Ecto neural progenitor cell (in vitro differentiated cells): Measurements from ENCODE around the gene OR2T3.
"Not testable (repeated sequence)": the region's sequence is repeated elsewhere in the genome, so short reads cannot be mapped to it uniquely, and the experiment has no call there.

ENCODE experiments used
- DNase-seq: peaks from one replicate; pipeline ENCODE4 v3.0.0-alpha.2; 2018; ENCODE audit warnings: low spot score

Gene OR2T3, protein sequence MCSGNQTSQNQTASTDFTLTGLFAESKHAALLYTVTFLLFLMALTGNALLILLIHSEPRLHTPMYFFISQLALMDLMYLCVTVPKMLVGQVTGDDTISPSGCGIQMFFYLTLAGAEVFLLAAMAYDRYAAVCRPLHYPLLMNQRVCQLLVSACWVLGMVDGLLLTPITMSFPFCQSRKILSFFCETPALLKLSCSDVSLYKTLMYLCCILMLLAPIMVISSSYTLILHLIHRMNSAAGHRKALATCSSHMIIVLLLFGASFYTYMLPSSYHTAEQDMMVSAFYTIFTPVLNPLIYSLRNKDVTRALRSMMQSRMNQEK

DNA sequence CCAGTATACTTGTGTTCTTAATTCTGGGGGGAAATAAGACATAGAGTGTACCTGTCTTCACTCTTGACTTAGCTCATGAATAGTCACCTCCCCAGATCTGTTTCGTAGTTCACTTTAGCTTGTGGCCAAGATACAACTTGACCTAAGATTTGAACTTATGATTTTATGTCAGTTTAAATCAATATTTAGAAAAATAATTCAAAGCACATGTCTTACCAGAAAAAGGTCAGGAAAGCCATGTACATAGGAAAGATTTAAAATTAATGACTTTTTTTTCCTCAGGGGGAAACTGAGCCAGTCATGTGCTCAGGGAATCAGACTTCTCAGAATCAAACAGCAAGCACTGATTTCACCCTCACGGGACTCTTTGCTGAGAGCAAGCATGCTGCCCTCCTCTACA, at the start of gene OR2T3:
Gene OR2T3 (plus strand): TSS at position 301 of the 400 bp plus-strand sequence. CDS start 0 bp downstream, at position 301.
- not testable (repeated sequence) for DNase-seq

DNA sequence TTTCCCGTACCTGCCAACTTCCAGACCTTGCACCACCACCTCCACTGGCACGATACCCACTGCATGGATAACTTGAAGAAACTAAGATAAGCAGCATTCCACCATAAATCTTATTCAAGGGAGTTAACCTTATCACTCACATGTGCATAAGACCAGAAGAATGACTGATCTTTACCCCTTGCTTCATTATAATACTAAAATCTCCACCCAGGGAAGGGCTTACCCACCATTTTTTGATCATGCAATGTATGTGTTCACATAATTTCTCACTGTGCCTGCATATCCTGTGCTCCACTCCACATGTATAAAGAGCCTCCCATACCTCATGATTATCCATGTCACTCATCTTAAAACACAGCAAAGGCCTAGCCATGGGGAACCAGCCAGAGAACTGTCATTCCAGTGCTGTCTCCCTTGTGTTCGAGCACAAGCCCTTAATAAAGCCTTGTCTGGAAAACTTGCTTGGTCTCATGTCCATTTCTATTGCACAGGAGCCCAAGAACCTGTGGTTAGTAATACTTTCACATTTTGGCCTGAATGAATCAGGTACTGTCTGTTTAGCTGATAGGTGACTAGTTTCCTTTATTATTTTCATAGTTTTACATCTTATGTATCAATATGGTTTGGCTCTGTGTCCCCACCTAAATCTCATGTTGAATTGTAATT, 45.5 kb upstream of the OR2T3 start:
- not testable (repeated sequence) for DNase-seq

DNA sequence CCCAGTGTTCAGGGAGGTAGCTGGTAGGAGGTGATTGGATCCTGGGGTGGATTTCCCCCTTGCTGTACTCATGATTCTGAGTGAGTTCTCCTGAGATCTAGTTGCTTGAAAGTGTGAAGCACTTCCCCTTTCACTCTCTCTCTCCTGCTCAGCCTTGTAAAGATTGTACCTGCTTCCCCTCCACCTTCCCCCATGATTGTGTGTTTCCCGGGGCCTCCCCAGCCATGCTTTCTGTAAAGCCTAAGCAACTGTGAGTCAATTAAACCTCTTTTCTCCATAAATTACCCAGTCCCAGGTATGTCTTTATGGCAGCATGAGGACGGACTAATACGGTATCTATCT, 45.0 kb upstream of the OR2T3 start:
- DNase-seq = not testable (repeated sequence)

DNA sequence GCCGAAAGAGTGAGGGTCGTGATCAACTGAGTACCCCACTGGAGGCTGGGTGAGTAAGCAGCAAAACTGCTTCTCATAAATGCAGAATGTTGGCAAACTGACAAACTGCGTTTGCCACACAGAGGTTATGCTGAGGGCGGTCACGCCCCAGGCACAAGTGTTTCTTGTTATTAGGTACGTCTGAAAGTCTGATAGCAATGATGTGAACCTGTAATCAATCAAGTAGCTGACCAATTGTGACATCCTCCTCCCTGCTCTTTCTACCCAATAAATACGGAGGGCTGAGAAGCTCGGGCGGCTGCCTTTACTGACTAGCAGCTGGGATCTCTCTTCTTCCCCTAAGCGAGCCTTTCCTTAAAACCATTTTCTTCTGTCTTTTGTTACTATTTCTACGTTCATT, 41.5 kb upstream of the OR2T3 start:
- DNase-seq = not testable (repeated sequence)

DNA sequence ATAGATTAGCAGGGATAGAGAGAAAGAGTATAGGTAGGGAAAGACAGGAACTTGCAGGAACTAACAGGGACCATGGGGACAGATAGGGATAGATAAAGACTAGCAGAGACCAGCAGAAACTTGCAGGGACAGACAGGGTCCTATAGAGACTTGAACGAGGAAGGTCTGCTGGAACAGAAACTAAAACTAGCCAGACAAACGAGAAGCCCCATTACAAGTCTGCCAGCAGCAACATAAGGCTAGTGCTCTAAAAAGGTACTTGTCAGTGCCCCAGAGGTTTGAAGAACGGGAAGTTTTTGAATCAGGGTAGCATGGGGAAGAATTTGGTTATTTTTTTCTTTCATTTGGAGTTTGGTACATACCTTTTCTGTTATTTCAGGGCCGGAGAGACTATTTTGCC, 41.0 kb upstream of the OR2T3 start:
- DNase-seq = not testable (repeated sequence)

GRCh38 chr1:248433811-248434415, 39.2 kb upstream of the OR2T3 start:
- DNase-seq = not testable (repeated sequence)

DNA sequence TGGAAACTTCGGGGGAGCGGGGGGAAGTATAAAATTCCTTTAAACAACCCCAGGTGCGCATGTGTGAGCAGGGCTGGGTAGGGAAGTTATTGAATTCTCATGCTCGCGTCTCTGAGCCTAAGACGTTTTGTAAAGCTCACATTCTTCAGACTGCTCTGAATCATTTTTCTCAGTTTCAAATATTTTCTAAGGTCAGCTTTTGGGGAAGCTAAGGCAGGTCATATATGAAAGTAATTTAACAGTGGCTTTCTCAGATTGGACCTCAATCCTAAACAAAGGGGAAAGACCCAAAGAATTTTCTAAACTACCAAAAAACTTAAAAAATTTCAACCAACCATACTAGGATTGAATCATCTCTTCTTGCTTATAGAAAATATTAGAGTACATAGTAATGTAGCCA, 38.2 kb upstream of the OR2T3 start:
- not testable (repeated sequence) for DNase-seq

- not testable (repeated sequence) for DNase-seq
Measured at GRCh38 chr1:248436303-248436702, 36.8 kb upstream of the OR2T3 start.

DNA sequence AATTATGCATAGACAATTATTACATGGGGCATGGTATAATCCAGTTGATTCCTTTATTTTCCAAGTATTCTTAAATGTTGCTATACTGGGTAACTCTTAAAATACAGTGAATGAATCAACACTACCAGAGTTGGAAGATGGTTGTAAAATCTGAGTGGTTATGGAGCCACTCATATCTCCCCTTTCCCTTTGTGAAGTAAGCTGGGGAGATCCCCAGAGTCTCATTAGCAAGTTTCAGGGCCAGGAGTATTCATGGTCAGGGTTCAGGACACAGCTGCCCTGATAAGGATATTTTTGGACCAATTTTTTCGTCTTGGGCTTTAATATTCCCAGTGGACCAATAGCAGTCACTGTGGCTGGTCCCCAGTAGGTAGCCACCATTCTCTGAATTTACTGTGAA, 34.5 kb upstream of the OR2T3 start:
- DNase-seq = not testable (repeated sequence)

DNA sequence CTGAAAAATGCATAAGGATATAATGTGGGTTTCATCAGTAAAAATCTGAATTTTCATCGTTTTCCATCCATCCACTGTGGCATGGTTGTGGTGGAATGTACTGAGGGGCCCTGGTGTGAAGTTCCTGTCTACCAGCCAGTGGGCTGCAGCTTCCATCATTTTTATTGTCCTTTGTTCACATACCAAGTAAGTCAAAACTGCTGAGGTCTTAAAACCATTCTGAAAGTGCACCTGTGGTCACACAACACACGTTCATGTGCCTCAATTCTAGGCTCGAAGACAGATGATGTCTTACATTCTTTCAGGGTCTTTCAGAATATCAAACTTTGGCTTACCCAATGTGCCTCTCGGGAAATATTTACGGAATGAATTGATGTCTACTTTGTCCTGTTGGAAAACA, 33.9 kb upstream of the OR2T3 start:
- not testable (repeated sequence) for DNase-seq

GRCh38 chr1:248442500-248443277, 30.5 kb upstream of the OR2T3 start:
- DNase-seq = not testable (repeated sequence)

- DNase-seq = not testable (repeated sequence)
Measured at GRCh38 chr1:248444603-248445002, 28.5 kb upstream of the OR2T3 start.

- DNase-seq = not testable (repeated sequence)
Measured at GRCh38 chr1:248445399-248445798, 27.8 kb upstream of the OR2T3 start, which contains the start of gene OR2T2. Gene OR2T2, plus strand, starts transcription at chr1:248445637. Its CDS starts 7,161 bp downstream, at chr1:248452798.

- not testable (repeated sequence) for DNase-seq
Measured at GRCh38 chr1:248448409-248449074, 24.6 kb upstream of the OR2T3 start.

- DNase-seq = not testable (repeated sequence)
Measured at GRCh38 chr1:248449821-248450465, 23.2 kb upstream of the OR2T3 start.

GRCh38 chr1:248450466-248451145, 22.5 kb upstream of the OR2T3 start:
- DNase-seq = not testable (repeated sequence)

- DNase-seq = not testable (repeated sequence)
Measured at GRCh38 chr1:248453619-248454018, 19.5 kb upstream of the OR2T3 start.

GRCh38 chr1:248455045-248455444, 18.1 kb upstream of the OR2T3 start:
- not testable (repeated sequence) for DNase-seq

DNA sequence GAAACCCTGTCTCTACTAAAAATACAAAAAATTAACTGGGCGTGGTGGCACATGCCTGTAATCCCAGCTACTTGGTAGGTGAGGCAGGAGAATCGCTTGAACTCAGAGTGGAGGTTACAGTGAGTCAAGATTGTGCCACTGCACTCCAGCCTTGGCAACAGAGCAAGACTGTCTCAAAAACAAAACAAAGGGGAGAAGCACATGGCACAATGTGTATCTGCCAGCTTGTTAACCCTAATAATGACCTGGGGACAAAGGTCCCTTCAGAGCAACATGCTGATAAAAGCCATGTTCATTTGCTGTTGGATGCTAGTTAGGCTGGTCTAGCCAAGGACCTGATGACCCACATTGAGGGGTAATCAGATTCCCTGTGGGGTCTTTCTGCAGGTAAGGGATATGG, 16.5 kb upstream of the OR2T3 start:
- not testable (repeated sequence) for DNase-seq

DNA sequence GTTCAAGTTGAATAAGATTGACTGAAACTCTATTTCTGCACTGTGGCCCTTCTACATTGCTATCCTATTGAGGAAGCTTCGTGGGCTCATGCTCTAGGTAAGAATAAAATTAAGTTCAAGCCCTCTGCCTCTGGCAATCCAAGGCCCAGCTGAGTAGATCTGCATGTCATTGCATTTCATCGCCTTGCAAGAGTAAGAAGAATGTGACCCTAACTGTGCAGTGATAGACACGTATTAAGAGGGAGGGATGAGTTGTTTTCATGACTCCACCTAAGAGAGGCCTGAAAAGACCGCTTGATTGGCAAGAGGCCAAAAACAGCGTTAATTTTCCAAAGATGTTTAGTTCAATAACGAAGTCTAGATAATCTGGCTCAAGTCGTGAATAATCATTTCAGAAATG, 14.0 kb upstream of the OR2T3 start:
- DNase-seq = not testable (repeated sequence)
